Hepatocyte (in vitro differentiated cells): ENCODE measurements around the gene APOM. TPM values are rescaled to one million over a fixed set of nuclear protein-coding genes. Genes with fewer than 3 reads are reported as not detected.

Experiments
- DNase-seq: peaks from one replicate; pipeline ENCODE4 v3.0.0-alpha.2; 2016; ENCODE audit warnings: low spot score
- H2AFZ ChIP-seq: fragments of 200-600 bp; sonication (generic); 2 replicates; pipeline ENCODE4 v1.6.0; 2016; ENCODE audit warnings: antibody characterized with exemption, mild to moderate bottlenecking
- H3K27ac ChIP-seq: fragments of 200-600 bp; sonication (generic); 2 replicates; pipeline ENCODE4 v1.5.1; 2016; ENCODE audit warnings: mild to moderate bottlenecking
- H3K27me3 ChIP-seq: fragments of 200-600 bp; sonication (generic); 2 replicates; pipeline ENCODE4 v1.6.1; 2016
- H3K36me3 ChIP-seq: fragments of 200-600 bp; sonication (generic); replicated peaks from 2 replicates; pipeline ENCODE4 v1.5.1; 2016; ENCODE audit warnings: low read depth; ENCODE audit not compliant: insufficient read depth
- H3K4me1 ChIP-seq: fragments of 200-600 bp; sonication (generic); 2 replicates; pipeline ENCODE4 v1.5.1; 2016; ENCODE audit warnings: mild to moderate bottlenecking, moderate library complexity; ENCODE audit not compliant: insufficient read depth
- H3K4me2 ChIP-seq: fragments of 200-600 bp; sonication (generic); 2 replicates; pipeline ENCODE4 v1.6.0; 2016
- H3K4me3 ChIP-seq: fragments of 200-600 bp; sonication (generic); 2 replicates; pipeline ENCODE4 v1.5.1; 2016; ENCODE audit warnings: mild to moderate bottlenecking
- H3K79me2 ChIP-seq: fragments of 200-600 bp; sonication (generic); 2 replicates; pipeline ENCODE4 v1.6.0; 2017; ENCODE audit warnings: mild to moderate bottlenecking
- H3K9me2 ChIP-seq: fragments of 200-600 bp; sonication (generic); replicated peaks from 2 replicates; pipeline ENCODE4 v1.6.0; 2017; ENCODE audit warnings: mild to moderate bottlenecking; ENCODE audit not compliant: insufficient read depth
- H3K9me3 ChIP-seq: fragments of 200-600 bp; sonication (generic); 2 replicates; pipeline ENCODE4 v1.5.1; 2016; ENCODE audit warnings: low read depth, mild to moderate bottlenecking
- H4K20me1 ChIP-seq: fragments of 200-600 bp; sonication (generic); 2 replicates; pipeline ENCODE4 v1.6.0; 2016; ENCODE audit warnings: mild to moderate bottlenecking; ENCODE audit not compliant: insufficient read depth, poor library complexity, severe bottlenecking
- CTCF ChIP-seq: fragments of 200-600 bp; sonication (generic); IDR thresholded peaks from 2 replicates; pipeline ENCODE4 v1.5.1; 2016; ENCODE audit warnings: antibody characterized with exemption, mild to moderate bottlenecking; ENCODE audit not compliant: poor library complexity
- EZH2 ChIP-seq: fragments of 200-600 bp; sonication (generic); IDR thresholded peaks from 2 replicates; pipeline ENCODE4 v1.6.1; 2016; ENCODE audit warnings: antibody characterized with exemption, mild to moderate bottlenecking, borderline replicate concordance
- EZH2phosphoT487 ChIP-seq: fragments of 200-600 bp; sonication (generic); IDR thresholded peaks from one replicate; pipeline ENCODE4 v1.6.1; 2018; ENCODE audit warnings: antibody characterized with exemption, mild to moderate bottlenecking, low read depth, moderate library complexity; ENCODE audit not compliant: unreplicated experiment, severe bottlenecking
- WGBS: methylation state at CpG from one replicate; pipeline ENCODE4 v1.1.6; 2016; ENCODE audit warnings: low lambda C conversion rate; ENCODE audit errors: missing lambda C conversion rate; 5-methylcytosine and 5-hydroxymethylcytosine counted together
- polyA plus RNA-seq: library from polyadenylated mRNA; unstranded; fragments of >200 nt; fragmentation: Nextera tagmentation; extraction: Ambion mirVana; gene quantifications from 2 replicates; pipeline ENCODE4 v1.2.1, GENCODE V29; 2016
- total RNA-seq: library from RNA; depleted of rRNA; stranded (reverse); fragments of >200 nt; gene quantifications from 2 replicates; pipeline ENCODE4 v1.2.3, GENCODE V29; 2014

APOM gene
- total and polyA plus RNA-seq, 2 experiments from 2014 or later: 9.3 to 40.7 TPM

- H3K36me3 ChIP-seq: no peaks in the 10 kb centered on the region
- 96% methylated on average over 6 of the region's 6 CpGs for whole genome bisulfite sequencing
These were observed 15.1 kb upstream of the APOM start for GRCh38 chr6:31640612-31641011.

DNA sequence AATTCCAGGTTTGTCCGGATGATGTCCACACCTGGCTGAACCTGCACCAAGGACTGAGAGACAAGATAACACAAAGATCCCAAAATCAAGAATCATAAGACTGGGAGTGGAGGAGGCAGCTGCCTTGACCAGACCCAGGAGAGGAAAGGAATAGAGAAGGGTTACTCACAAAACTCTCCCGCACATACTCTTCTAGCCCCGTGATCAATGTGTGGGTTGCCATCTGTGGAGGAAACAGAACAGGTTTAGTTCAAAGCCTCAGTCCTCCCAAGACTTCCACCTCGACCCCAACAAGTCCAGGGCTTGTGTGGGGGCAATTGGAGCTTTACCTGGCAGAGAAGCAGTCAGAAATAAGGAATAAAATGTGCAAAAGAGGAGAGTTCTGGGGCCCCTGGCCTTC is 14.3 kb upstream of the APOM start:
- H2AFZ ChIP-seq: no peak overlapping the region
- H3K9me3 ChIP-seq: no peaks in the 10 kb centered on the region
- H3K27ac ChIP-seq: no peak overlapping the region
- 96% methylated on average over 4 of the region's 4 CpGs for WGBS
- TF ChIP-seq EZH2phosphoT487: no peak
- no peak for TF ChIP-seq EZH2
- TF ChIP-seq CTCF: no peak
- H3K27me3 ChIP-seq: no peaks in the 10 kb centered on the region
- H3K4me2 ChIP-seq: no peak overlapping the region
- no peaks in the 10 kb centered on the region for H4K20me1 ChIP-seq
- no peak for DNase-seq
- no peaks in the 10 kb centered on the region for H3K36me3 ChIP-seq
- H3K4me1 ChIP-seq: no peaks in the 10 kb centered on the region
- no peak overlapping the region for H3K4me3 ChIP-seq
- H3K79me2 ChIP-seq: peaks cover 2% of the 10 kb centered on the region
- no peaks in the 10 kb centered on the region for H3K9me2 ChIP-seq

More at GRCh38 chr6:31640612-31641011, 15.1 kb upstream of the APOM start:
- Histone ChIP-seq H3K9me3 (no peaks in the 10 kb centered on the region), H3K4me2 (no peak overlapping the region), H4K20me1 (no peaks in the 10 kb centered on the region), H3K4me1 (no peaks in the 10 kb centered on the region), H3K9me2 (no peaks in the 10 kb centered on the region), H3K27me3 (no peaks in the 10 kb centered on the region), H3K4me3 (no peak overlapping the region), H3K79me2 (no peaks in the 10 kb centered on the region), H2AFZ (no peak overlapping the region), H3K27ac (no peak overlapping the region)
- DNase-seq: no peak
- TF ChIP-seq EZH2phosphoT487 (no peak), EZH2 (no peak), CTCF (no peak)

- H3K4me2 ChIP-seq: no peak overlapping the region
- H2AFZ ChIP-seq: no peak overlapping the region
- H3K4me3 ChIP-seq: no peak overlapping the region
These were observed 12.7 kb upstream of the APOM start for GRCh38 chr6:31642798-31643570.

More at GRCh38 chr6:31642798-31643570, 12.7 kb upstream of the APOM start:
- no peaks in the 10 kb centered on the region for H3K9me3 ChIP-seq
- 94% methylated on average over 6 of the region's 6 CpGs for WGBS
- peaks cover 5% of the 10 kb centered on the region for H3K79me2 ChIP-seq
- no peaks in the 10 kb centered on the region for H3K27me3 ChIP-seq
- no peaks in the 10 kb centered on the region for H3K36me3 ChIP-seq
- no peaks in the 10 kb centered on the region for H3K4me1 ChIP-seq
- no peak for DNase-seq
- H4K20me1 ChIP-seq: no peaks in the 10 kb centered on the region
- TF ChIP-seq CTCF (no peak), EZH2 (no peak), EZH2phosphoT487 (no peak)
- no peak overlapping the region for H3K27ac ChIP-seq
- no peaks in the 10 kb centered on the region for H3K9me2 ChIP-seq
